ENCODE data around the gene MMP27. TPM values are rescaled to one million over a fixed set of nuclear protein-coding genes. Genes with fewer than 3 reads are reported as not detected.

The MMP27 gene
- total RNA-seq, 2 donors from 2014 or later = not detected

- no peaks in the 10 kb centered on the region for H3K27me3 ChIP-seq (replicated peaks; ENCODE audit: insufficient read depth)
- intact Hi-C loops (cut with DNase I) = no loop called here
- TF ChIP-seq POLR2A (IDR thresholded peaks at IDR 0.05) (no peak), POLR2AphosphoS5 (IDR thresholded peaks at IDR 0.05) (no peak), CTCF (IDR thresholded peaks at IDR 0.05) (no peak)
Observed at GRCh38 chr11:102647430-102647829, 58.1 kb downstream of the MMP27 start.

GRCh38 chr11:102643941-102644340 is 61.6 kb downstream of the MMP27 start:
- Histone ChIP-seq H3K27me3 (replicated peaks; ENCODE audit: insufficient read depth) (no peaks in the 10 kb centered on the region), H3K4me1 (replicated peaks) (no peaks in the 10 kb centered on the region), H3K9me3 (no peaks in the 10 kb centered on the region), H3K36me3 (no peaks in the 10 kb centered on the region), H3K27ac (no peak overlapping the region), H3K4me3 (no peak overlapping the region)
- TF ChIP-seq POLR2A (IDR thresholded peaks at IDR 0.05) (no peak), POLR2AphosphoS5 (IDR thresholded peaks at IDR 0.05) (no peak), CTCF (IDR thresholded peaks at IDR 0.05) (no peak)
- no peak for DNase-seq (ENCODE audit: low spot score)
- intact Hi-C loops (cut with DNase I) = no loop called here
- 83% methylated on average over 4 of the region's 4 CpGs for WGBS

More at GRCh38 chr11:102647430-102647829, 58.1 kb downstream of the MMP27 start:
- Histone ChIP-seq H3K4me3 (no peak overlapping the region), H3K9me3 (no peaks in the 10 kb centered on the region), H3K4me1 (replicated peaks) (no peaks in the 10 kb centered on the region), H3K36me3 (no peaks in the 10 kb centered on the region), H3K27ac (no peak overlapping the region)
- no peak for DNase-seq (ENCODE audit: low spot score)

Other genes starting within 250 kb of the MMP27 start
- 100 to 1,000 TPM; 115 to 171 TPM for gene MMP7, start 175.0 kb downstream of the MMP27 start, total RNA-seq
- gene MMP20, start 80.4 kb downstream of the MMP27 start, total RNA-seq = not detected
- gene MMP8, start 19.2 kb upstream of the MMP27 start, total RNA-seq = not detected
- 1 to 10 TPM in 1 of 2 donors, under 1 TPM in 1; 0.18 to 3.6 TPM for gene MMP10, start 74.9 kb upstream of the MMP27 start, total RNA-seq
- 1 to 10 TPM in 1 of 2 donors, not detected in 1; 1.2 TPM for gene MMP1, start 92.4 kb upstream of the MMP27 start, total RNA-seq
- under 1 TPM in 1 of 2 donors, not detected in 1; 0.41 TPM for gene MMP3, start 137.8 kb upstream of the MMP27 start, total RNA-seq
- gene MMP12, start 169.2 kb upstream of the MMP27 start, total RNA-seq = not detected
- 1 to 10 TPM in 1 of 2 donors, not detected in 1; 3.0 TPM for gene MMP13, start 250.0 kb upstream of the MMP27 start, total RNA-seq